K562 (cell line): ENCODE data around the gene KXD1. TPM values are rescaled to one million over a fixed set of nuclear protein-coding genes. Genes with fewer than 3 reads are reported as not detected.

Experiments used
- AFF1 ChIP-seq, 2 experiments: fragments of 450-650 bp; IDR thresholded peaks; 2 replicates each; pipeline ENCODE4 v1.6.1; 2018; ENCODE audit warnings: mild to moderate bottlenecking in 2 of 2, low read depth in 1 of 2; ENCODE audit not compliant: partially characterized antibody in 2 of 2
- CREM ChIP-seq: IDR thresholded peaks from 2 replicates; pipeline ENCODE4 v1.6.1; 2014; ENCODE audit warnings: antibody characterized with exemption, low read depth
- FUS ChIP-seq: fragments of 200-400 bp; formaldehyde crosslinking; optimal IDR thresholded peaks from 2 replicates; pipeline ENCODE3; 2017; ENCODE audit warnings: low read depth, low read length
- NCOA6 ChIP-seq: fragments of 450-650 bp; IDR thresholded peaks from 2 replicates; pipeline ENCODE4 v1.6.1; 2017; ENCODE audit warnings: mild to moderate bottlenecking
- RNF219 ChIP-seq: fragments of 250-450 bp; sonication (Bioruptor Pico); IDR thresholded peaks from 2 replicates; pipeline ENCODE4 v1.5.0; 2022; ENCODE audit warnings: mild to moderate bottlenecking
- TRIM25 ChIP-seq: fragments of 450-650 bp; IDR thresholded peaks from 2 replicates; pipeline ENCODE4 v1.7.0; 2016; ENCODE audit warnings: borderline replicate concordance
- ZBTB40 ChIP-seq, 2 experiments: fragments of 450-650 bp in 1 of 2; sonication (generic) in 1 of 2; formaldehyde crosslinking in 1 of 2; IDR thresholded peaks; 2 replicates each; pipeline versions ENCODE4 v1.7.1 to v1.9.0; 2016 to 2022; ENCODE audit warnings: inconsistent platforms in 1 of 2, mild to moderate bottlenecking in 1 of 2, missing genetic modification reagents in 1 of 2
- ZBTB7A ChIP-seq: IDR thresholded peaks from 2 replicates; pipeline ENCODE4 v1.6.1; 2011; ENCODE audit warnings: low read depth, mild to moderate bottlenecking, low read length, moderate library complexity, borderline replicate concordance; ENCODE audit not compliant: control insufficient read depth
- polyA plus RNA-seq, 8 experiments: library from polyadenylated mRNA; depleted of rRNA in 4 of 8; stranded (reverse) in 5 of 8; unstranded in 3 of 8; fragments of >200 nt; fragmentation: Nextera tagmentation in 2 of 8; fragmentation: Illumina TruSeq in 1 of 8; extraction: Ambion mirVana in 2 of 8; extraction: Trizol in 1 of 8; gene quantifications; 2 replicates each; pipeline versions ENCODE4 v1.2.1 to v1.2.3, GENCODE V29; 2011 to 2014; ENCODE audit warnings: inconsistent platforms in 1 of 8, missing spikeins in 1 of 8
- total RNA-seq, 7 experiments: library from RNA; depleted of rRNA in 6 of 7; stranded (reverse); fragments of >200 nt in 6 of 7; fragmentation: Illumina TruSeq in 2 of 7; extraction: Trizol in 2 of 7; gene quantifications; 2 replicates each; pipeline versions ENCODE4 v1.2.1 to v1.2.3, GENCODE V29; 2011 to 2021; ENCODE audit warnings: low replicate concordance in 1 of 7

Gene KXD1
- total and polyA plus RNA-seq, 9 of the 15 experiments (the other 6 are each of a cell fraction or from before 2014, with no cell fraction given), result 21.9 to 210 (median 118) TPM

- TF ChIP-seq ZBTB40 (IDR thresholded peaks at IDR 0.05) (no peak), ZBTB40 (CRISPR knock-in tag; IDR thresholded peaks at IDR 0.05) (no peak), NCOA6 (no peak), RNF219 (CRISPR knock-in tag) (no peak), FUS (no peak), ZBTB7A (no peak), TRIM25 (no peak), CREM (no peak), AFF1 (IDR thresholded peaks at IDR 0.05; ENCODE audit: low read depth in 1 of 2, partially characterized antibody in 2 of 2) (no peak)
- TF ChIP-seq, all 486 proteins: peak for 0
Measured at GRCh38 chr19:18518639-18519038, 39.0 kb upstream of the KXD1 start (continued).
